HG02943 (cell line): ENCODE measurements around the gene WDR90.
A peak's percentile ranks its signal among the peaks of the same experiment; 100 is the strongest.

Source experiments
- ATAC-seq: cut with Tn5 transposase; IDR thresholded peaks from one replicate; pipeline ENCODE4 v1.9.1; 2021; ENCODE audit warnings: mild to moderate bottlenecking, low read depth, moderate library complexity; ENCODE audit not compliant: unreplicated experiment

Gene WDR90

GRCh38 chr16:625977-626765 lies 23.0 kb upstream of the WDR90 start:
- ATAC-seq, result no peak

DNA sequence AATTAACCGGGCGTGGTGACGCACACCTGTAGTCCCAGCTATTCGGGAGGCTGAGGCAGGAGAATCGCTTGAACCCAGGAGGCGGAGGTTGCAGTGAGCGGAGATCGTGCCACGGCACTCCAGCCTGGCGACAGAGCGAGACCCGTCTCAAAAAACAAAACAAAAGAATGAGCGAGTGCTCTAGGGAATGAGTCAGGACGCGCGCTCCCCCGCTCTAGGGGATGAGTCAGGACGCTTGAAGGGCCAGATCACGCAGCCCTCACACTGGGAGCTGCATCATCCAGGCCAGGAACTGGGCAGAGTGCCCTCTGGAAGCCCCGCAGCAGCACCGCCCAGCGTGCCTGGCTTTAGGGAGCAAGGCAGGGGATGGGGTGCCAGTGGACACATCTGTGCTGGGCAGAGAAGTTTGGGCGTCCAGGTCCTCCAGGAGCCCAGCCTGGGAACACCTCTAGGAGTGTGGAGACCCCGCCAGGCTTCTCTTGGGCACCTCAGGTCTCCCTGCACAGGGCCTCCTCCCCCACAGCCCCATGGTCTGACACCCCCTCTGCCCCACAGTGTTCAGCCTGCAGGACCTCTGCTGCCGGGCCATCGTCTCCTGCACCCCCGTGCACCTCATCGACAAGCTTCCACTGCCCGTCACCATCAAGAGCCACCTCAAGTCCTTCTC lies 22.2 kb upstream of the WDR90 start:
- no peak for ATAC-seq

GRCh38 chr16:627454-628239 lies 21.5 kb upstream of the WDR90 start:
- ATAC-seq, result no peak

DNA sequence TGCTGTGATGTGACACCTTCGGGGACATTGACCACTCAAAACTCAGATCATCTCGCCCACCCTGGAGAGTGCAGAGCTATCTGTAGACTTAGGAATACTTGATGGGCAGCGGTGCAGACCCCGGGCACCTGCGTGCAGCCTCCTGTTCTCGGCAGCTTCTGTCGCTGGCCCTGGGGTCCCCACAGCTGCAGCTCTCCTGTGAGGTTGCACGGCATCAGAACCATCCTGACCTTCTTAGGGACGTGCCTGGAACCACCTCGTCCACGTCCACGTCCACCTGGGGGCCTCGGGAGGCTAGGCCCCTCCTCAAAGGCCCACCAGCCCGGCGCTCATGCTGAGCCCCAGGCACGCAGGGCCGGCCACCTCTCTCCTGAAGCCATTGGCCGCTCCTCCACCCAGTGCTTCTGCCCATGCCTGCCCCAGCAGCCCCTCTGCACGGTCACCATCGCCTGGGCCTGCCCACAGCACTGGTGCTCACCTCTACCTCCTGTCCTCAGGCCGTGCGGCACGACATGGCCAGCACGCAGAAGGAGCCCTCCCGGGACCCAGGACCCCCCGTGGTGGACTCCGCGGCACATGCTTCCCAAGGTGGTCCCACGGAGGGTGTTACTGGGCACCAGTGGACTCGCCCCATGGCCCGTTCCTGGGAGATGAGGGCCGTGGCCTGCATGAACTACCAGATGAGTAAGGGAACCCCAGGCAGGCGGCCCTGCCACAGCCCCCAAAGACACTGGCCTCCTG lies 20.7 kb upstream of the WDR90 start:
- no peak for ATAC-seq

DNA sequence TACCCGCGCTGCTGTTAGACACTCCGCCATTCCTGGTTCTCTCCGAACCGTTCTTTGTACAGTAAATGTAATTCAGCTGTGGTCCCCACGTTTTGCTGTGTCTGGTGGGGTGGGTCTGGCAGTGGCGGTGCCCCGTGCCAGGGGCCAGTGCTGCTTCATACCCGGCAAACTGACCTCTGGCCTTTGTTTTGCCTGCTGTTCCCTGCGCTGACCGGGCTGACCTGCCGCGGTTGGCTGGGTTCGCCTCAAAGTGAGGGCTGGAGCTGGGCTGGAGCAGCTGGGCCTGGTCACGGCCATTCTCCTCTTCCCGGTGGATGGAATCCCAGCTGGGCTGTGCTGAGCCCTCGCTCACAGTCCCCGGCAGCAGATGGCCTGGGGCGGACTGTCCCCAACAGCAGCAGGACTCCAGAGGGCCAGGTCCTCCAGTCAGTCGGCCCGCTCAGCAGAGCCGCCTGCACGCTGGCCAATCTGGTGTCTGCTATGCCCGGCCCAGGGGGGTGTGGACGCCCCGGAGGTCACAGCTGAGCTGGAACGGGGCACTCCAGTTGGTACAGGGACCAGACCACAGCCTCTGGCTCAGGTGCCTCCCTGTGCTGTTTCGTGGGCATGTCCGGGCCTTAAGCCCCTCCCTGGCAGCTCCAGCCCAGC lies 19.9 kb upstream of the WDR90 start:
- ATAC-seq, result no peak

GRCh38 chr16:629833-630248 lies 19.3 kb upstream of the WDR90 start:
- no peak for ATAC-seq

DNA sequence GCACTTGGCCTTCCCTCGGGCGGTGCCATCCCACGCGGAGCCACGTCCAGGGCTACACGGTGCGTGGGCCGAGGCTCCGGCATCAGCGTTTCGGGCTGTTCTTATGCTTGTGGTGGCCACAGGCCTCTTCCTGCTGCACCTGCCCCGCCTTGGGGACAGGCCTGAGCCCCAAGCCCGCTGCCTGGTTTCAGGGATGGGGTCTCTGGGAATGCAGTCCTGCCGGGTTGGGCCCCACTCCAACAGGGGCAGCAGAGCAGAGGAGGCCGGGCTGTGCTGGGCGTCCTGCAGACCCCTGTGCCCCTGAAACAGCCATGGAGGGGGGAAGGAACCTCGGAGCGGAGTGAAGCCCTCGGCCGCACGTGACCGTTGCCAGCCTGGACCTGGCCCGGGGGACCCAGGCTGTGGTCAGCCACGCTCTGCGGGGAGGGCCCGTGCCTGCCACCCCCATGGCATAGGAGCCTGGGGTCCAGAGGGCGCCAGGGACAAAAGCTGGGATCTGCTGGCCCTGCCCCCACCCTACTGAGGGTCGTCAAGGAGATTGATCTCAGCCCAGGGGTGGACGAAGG lies 18.8 kb upstream of the WDR90 start:
- ATAC-seq, result no peak

GRCh38 chr16:630815-631405 lies 18.3 kb upstream of the WDR90 start, which contains the start of gene WFIKKN1:
TSS of gene WFIKKN1 (plus strand) at chr16:630985. CDS start at chr16:631254, 269 bp downstream.
- ATAC-seq, result no peak

- ATAC-seq, result no peak
Observed at GRCh38 chr16:631808-632358, 17.3 kb upstream of the WDR90 start.

GRCh38 chr16:632486-633335 lies 16.5 kb upstream of the WDR90 start:
- no peak for ATAC-seq

GRCh38 chr16:633336-634050 lies 15.7 kb upstream of the WDR90 start:
- no peak for ATAC-seq

- ATAC-seq, result no peak
Observed at GRCh38 chr16:634051-634670, 15.0 kb upstream of the WDR90 start.

DNA sequence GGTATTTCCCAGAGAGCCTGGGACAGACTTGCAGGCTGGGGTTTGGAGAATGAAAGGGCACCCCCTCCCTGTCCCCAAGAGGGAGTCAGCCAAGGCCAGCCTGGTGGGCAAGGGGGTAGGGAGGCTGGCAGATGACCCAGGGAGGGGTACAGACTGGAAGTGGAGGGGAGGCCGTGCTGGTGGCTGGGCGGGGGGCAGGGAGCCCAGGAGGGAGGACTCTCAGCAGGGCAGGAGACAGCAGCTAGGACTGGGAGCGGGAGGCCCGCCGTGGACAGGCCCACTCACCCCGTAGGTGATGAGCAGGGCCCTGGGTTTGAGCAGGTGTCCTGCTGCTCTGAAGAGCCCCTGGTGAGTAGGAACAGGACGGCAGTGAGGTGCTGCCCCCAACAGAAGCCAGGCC lies 14.2 kb upstream of the WDR90 start:
- no peak for ATAC-seq

- no peak for ATAC-seq
Observed at GRCh38 chr16:635573-636205, 13.5 kb upstream of the WDR90 start.

DNA sequence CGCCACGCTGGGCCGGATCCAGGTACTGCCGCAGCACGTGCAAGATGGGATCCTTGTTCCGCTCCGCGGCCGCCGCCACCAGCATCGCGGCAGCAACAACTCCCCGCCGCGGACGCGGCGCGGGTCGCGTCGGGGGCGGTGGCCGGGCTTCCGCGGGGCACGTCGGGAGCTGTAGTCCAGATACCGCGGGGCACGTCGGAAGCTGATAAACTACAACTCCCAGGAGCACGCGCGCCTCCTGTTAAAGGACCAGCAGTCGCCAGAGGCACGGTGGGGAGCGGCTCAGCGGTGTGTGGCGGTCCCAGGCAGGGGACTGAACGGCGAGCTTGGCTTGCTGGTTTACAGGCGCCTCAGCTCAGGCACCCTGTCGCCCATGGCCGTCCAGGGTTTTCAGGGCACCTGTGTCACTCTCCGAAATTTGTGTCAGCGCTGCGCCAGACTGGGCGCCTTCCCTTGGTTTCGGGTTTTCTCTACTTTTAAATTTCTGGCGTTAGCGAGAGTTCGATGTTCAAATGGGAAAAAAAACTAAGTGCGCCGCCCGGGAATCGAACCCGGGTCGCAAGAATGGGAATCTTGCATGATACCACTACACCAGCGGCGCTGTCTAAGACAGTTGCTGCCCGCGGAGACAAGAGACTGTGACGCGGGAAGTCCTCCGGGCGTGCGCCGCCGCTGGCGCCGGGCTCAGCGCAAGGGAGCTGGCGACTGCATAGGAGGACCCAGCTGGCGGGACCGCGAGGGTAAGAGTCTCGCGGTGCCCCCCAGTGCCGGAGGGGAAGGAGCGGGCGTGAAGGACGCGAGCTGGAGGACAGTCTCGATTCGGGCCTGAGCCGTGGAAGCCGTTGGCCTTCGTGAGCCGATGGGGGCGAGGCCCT lies 12.7 kb upstream of the WDR90 start, which contains the start of gene METTL26:
Gene METTL26, minus strand, starts transcription at position 100 of the 875 bp plus-strand sequence. Its CDS starts 15 bp downstream, at position 85.
- ATAC-seq, result peak; percentile 53
